GM10266 (cell line): ENCODE data around the gene NABP1.

Experiments used
- DNase-seq: peaks from one replicate; pipeline ENCODE4 v3.0.0; 2012; ENCODE audit errors: extremely low spot score
- CTCF ChIP-seq: IDR thresholded peaks from 2 replicates; pipeline ENCODE4 v1.5.1; 2012; ENCODE audit warnings: mild to moderate bottlenecking, low read depth; ENCODE audit not compliant: control insufficient read depth, insufficient read depth; ENCODE audit errors: missing control alignments

NABP1 gene

GRCh38 chr2:191710411-191710900 is 32.5 kb downstream of the NABP1 start:
- no peak for TF ChIP-seq CTCF
- no peak for DNase-seq

- no peak for TF ChIP-seq CTCF
- no peak for DNase-seq
These were observed 33.7 kb downstream of the NABP1 start for GRCh38 chr2:191711621-191712020.

- peak; percentile 35 for TF ChIP-seq CTCF
- DNase-seq = no peak
These were observed 35.9 kb downstream of the NABP1 start for GRCh38 chr2:191713837-191714236.

- no peak for DNase-seq
These were observed 37.0 kb downstream of the NABP1 start for GRCh38 chr2:191714925-191715324.

GRCh38 chr2:191715471-191715870 is 37.5 kb downstream of the NABP1 start:
- no peak for DNase-seq
- no peak for TF ChIP-seq CTCF

More at GRCh38 chr2:191714925-191715324, 37.0 kb downstream of the NABP1 start:
- no peak for TF ChIP-seq CTCF

- no peak for TF ChIP-seq CTCF
- no peak for DNase-seq
These were observed 41.3 kb downstream of the NABP1 start for GRCh38 chr2:191719261-191719660.

- TF ChIP-seq CTCF = no peak
- DNase-seq = no peak
These were observed 42.0 kb downstream of the NABP1 start for GRCh38 chr2:191719938-191720337.
